HepG2 (cell line): ENCODE results near the gene FAM219B. TPM values are rescaled to one million over a fixed set of nuclear protein-coding genes. Genes with fewer than 3 reads are reported as not detected.

Source experiments
- ATAC-seq: fragments of 200-7000 bp; cut with Tn5 transposase; 3 replicates; pipeline ENCODE4 v1.9.1; 2020; ENCODE audit warnings: mild to moderate bottlenecking, moderate library complexity
- BruUV-seq: library from RNA; stranded (reverse); fragments of 400-500 nt; replicated peaks from 2 replicates; lab custom pipeline; 2021; lab: Mats Ljungman, UMichigan
- CTCF ChIA-PET: fragments of 300-600 bp; formaldehyde crosslinking; extraction: SDS; loops from one replicate; lab custom pipeline; 2021; ENCODE audit warnings: low total read pairs, inconsistent platforms, low intra/inter-chr PET ratio; lab: Yijun Ruan, JAX
- POLR2A ChIA-PET: fragments of 350-600 bp; sonication (Branson Sonifier 250); formaldehyde crosslinking; loops from one replicate; lab custom pipeline; 2020; ENCODE audit warnings: antibody characterized with exemption, inconsistent platforms; lab: Yijun Ruan, JAX
- DNase-seq: peaks from one replicate; pipeline ENCODE4 v3.0.0-alpha.2; 2015; ENCODE audit warnings: low spot score
- FAIRE-seq: peaks from 3 replicates; lab custom pipeline; 2011; peaks lifted over from hg19 to GRCh38; lab: Jason Lieb, UNC
- H2AFZ ChIP-seq: one replicate; pipeline ENCODE4 v1.6.1; 2011; ENCODE audit warnings: low read length, inconsistent platforms
- H3K27ac ChIP-seq: fragments of 300-600 bp; 3 replicates; pipeline ENCODE4 v1.8.0; 2011; ENCODE audit warnings: mixed run types, mild to moderate bottlenecking, mixed read lengths, low read length, inconsistent platforms; ENCODE audit not compliant: insufficient read depth; ENCODE audit errors: extremely low read length
- H3K27me3 ChIP-seq, 2 experiments: fragments of 200-600 bp in 1 of 2; 2 replicates in 1 of 2; 3 replicates in 1 of 2; pipeline versions ENCODE4 v1.6.0 to v1.8.0; 2011; ENCODE audit warnings: low read length in 2 of 2, mild to moderate bottlenecking in 2 of 2, moderate library complexity in 2 of 2, inconsistent platforms in 1 of 2; ENCODE audit not compliant: insufficient read depth in 2 of 2, control insufficient read depth in 1 of 2
- H3K36me3 ChIP-seq, 2 experiments: fragments of 200-600 bp in 1 of 2; replicated peaks in 1 of 2; 2 replicates in 1 of 2; 3 replicates in 1 of 2; pipeline versions ENCODE4 v1.5.1 to v1.8.0; 2011; ENCODE audit warnings: low read length in 2 of 2, inconsistent platforms in 1 of 2; ENCODE audit not compliant: insufficient read depth in 2 of 2, control insufficient read depth in 1 of 2
- H3K4me1 ChIP-seq: 2 replicates; pipeline ENCODE4 v1.5.1; 2012; ENCODE audit warnings: low read length, inconsistent platforms; ENCODE audit not compliant: insufficient read depth
- H3K4me2 ChIP-seq: 2 replicates; pipeline ENCODE4 v1.6.0; 2011; ENCODE audit warnings: low read depth, low read length, inconsistent platforms
- H3K4me3 ChIP-seq, 3 experiments: fragments of 200-600 bp in 1 of 3; sonication (generic), shearing (Covaris generic) in 1 of 3; replicated peaks in 1 of 3; 2 replicates each; pipeline ENCODE4 v1.5.1; 2011 to 2016; ENCODE audit warnings: low read length in 3 of 3, inconsistent platforms in 2 of 3, low read depth in 2 of 3, mild to moderate bottlenecking in 2 of 3, control low read depth in 1 of 3, mixed read lengths in 1 of 3; ENCODE audit not compliant: insufficient read depth in 1 of 3
- H3K79me2 ChIP-seq: one replicate; pipeline ENCODE4 v1.6.1; 2011; ENCODE audit warnings: low read length, inconsistent platforms; ENCODE audit not compliant: insufficient read depth
- H3K9ac ChIP-seq: 2 replicates; pipeline ENCODE4 v1.6.0; 2011; ENCODE audit warnings: mild to moderate bottlenecking, low read depth, low read length, inconsistent platforms; ENCODE audit not compliant: insufficient read depth
- H3K9me3 ChIP-seq: 2 replicates; pipeline ENCODE4 v1.5.1; 2012; ENCODE audit warnings: mild to moderate bottlenecking, low read length
- H4K20me1 ChIP-seq: 2 replicates; pipeline ENCODE4 v1.6.0; 2011; ENCODE audit warnings: inconsistent platforms, mild to moderate bottlenecking, low read length, moderate library complexity; ENCODE audit not compliant: insufficient read depth
- ATF7-NPFF ChIP-seq: sonication (generic); formaldehyde crosslinking; IDR thresholded peaks from 2 replicates; pipeline ENCODE4 v1.8.1; 2023; ENCODE audit warnings: mild to moderate bottlenecking, low read depth, missing genetic modification reagents, moderate library complexity
- FOSL2 ChIP-seq: sonication (generic); formaldehyde crosslinking; IDR thresholded peaks from 2 replicates; pipeline ENCODE4 v1.4.0; 2020; ENCODE audit warnings: missing genetic modification reagents
- KDM5A ChIP-seq: fragments of 200-600 bp; sonication (generic); IDR thresholded peaks from 2 replicates; pipeline ENCODE4 v1.7.0; 2018; ENCODE audit warnings: antibody characterized with exemption, mild to moderate bottlenecking, low read length, borderline replicate concordance
- ZNF839 ChIP-seq: sonication (generic); formaldehyde crosslinking; IDR thresholded peaks from 2 replicates; pipeline ENCODE4 v1.4.0; 2020; ENCODE audit warnings: missing genetic modification reagents, mild to moderate bottlenecking, borderline replicate concordance
- ZNF879 ChIP-seq: sonication (generic); formaldehyde crosslinking; IDR thresholded peaks from 2 replicates; pipeline ENCODE4 v1.8.1; 2023; ENCODE audit warnings: missing genetic modification reagents
- WGBS: methylation state at CpG from one replicate; pipeline ENCODE4 v1.1.6; 2017; ENCODE audit warnings: low lambda C conversion rate; 5-methylcytosine and 5-hydroxymethylcytosine counted together
- in situ Hi-C: cut with HindIII; loops from 2 replicates; pipeline ENCODE4 v1.10.0; 2017; ENCODE audit warnings: low pct_unique_long_range_greater_than_20kb; ENCODE audit not compliant: extremely low pct_ligation_motif_present
- intact Hi-C: fragments of 100-400 bp; cut with micrococcal nuclease; formaldehyde crosslinking; loops from one replicate; pipeline ENCODE4 v1.10.0; 2022; ENCODE audit not compliant: unreplicated experiment
- polyA plus RNA-seq, 8 experiments: library from polyadenylated mRNA; depleted of rRNA in 3 of 8; stranded (reverse) in 7 of 8; unstranded in 1 of 8; fragments of >200 nt; fragmentation: Illumina TruSeq in 4 of 8; extraction: Trizol in 4 of 8; gene quantifications; 2 replicates each; pipeline versions ENCODE4 v1.2.1 to v1.2.3, GENCODE V29; 2011 to 2016; ENCODE audit warnings: low read depth in 4 of 8, missing spikeins in 1 of 8, mixed read lengths in 1 of 8; ENCODE audit not compliant: insufficient read depth in 1 of 8
- total RNA-seq, 5 experiments: library from RNA; depleted of rRNA; stranded (reverse); fragments of >200 nt; fragmentation: Illumina TruSeq; extraction: Trizol; gene quantifications; 2 replicates each; pipeline ENCODE4 v1.2.3, GENCODE V29; 2016; ENCODE audit warnings: low read depth in 1 of 5
- TF ChIP-seq, protein P1 (sequence below): sonication (generic); formaldehyde crosslinking; IDR thresholded peaks from 2 replicates; pipeline ENCODE4 v1.5.1; 2020; ENCODE audit warnings: mild to moderate bottlenecking, missing genetic modification reagents, moderate library complexity
- TF ChIP-seq, protein P2 (sequence below): sonication (generic); formaldehyde crosslinking; IDR thresholded peaks from 2 replicates; pipeline ENCODE4 v1.8.0; 2022; ENCODE audit warnings: mild to moderate bottlenecking, missing genetic modification reagents, moderate library complexity

Gene FAM219B
- total and polyA plus RNA-seq, 2 of the 13 experiments (the other 11 are each of a cell fraction or from before 2014, with no cell fraction given): 36.6 to 50.2 TPM

GRCh38 chr15:74908635-74909034 lies 2.0 kb upstream of the FAM219B start (continued):
- TF ChIP-seq FOSL2 (no peak), ATF7-NPFF (no peak)
- TF ChIP-seq, all 625 proteins: peak for 0

GRCh38 chr15:74907163-74907870 lies 666 bp upstream of the FAM219B start:
- DNase-seq (no peak), FAIRE-seq (no peak), ATAC-seq (peak; percentile 43)
- H2AFZ ChIP-seq: peak overlapping the region; percentile 33
- no peaks in the 10 kb centered on the region for H3K9me3 ChIP-seq
- WGBS: 35% methylated on average over 8 of the region's 8 CpGs
- BruUV-seq: TSS peak; percentile 79
- TF ChIP-seq, protein P1, sequence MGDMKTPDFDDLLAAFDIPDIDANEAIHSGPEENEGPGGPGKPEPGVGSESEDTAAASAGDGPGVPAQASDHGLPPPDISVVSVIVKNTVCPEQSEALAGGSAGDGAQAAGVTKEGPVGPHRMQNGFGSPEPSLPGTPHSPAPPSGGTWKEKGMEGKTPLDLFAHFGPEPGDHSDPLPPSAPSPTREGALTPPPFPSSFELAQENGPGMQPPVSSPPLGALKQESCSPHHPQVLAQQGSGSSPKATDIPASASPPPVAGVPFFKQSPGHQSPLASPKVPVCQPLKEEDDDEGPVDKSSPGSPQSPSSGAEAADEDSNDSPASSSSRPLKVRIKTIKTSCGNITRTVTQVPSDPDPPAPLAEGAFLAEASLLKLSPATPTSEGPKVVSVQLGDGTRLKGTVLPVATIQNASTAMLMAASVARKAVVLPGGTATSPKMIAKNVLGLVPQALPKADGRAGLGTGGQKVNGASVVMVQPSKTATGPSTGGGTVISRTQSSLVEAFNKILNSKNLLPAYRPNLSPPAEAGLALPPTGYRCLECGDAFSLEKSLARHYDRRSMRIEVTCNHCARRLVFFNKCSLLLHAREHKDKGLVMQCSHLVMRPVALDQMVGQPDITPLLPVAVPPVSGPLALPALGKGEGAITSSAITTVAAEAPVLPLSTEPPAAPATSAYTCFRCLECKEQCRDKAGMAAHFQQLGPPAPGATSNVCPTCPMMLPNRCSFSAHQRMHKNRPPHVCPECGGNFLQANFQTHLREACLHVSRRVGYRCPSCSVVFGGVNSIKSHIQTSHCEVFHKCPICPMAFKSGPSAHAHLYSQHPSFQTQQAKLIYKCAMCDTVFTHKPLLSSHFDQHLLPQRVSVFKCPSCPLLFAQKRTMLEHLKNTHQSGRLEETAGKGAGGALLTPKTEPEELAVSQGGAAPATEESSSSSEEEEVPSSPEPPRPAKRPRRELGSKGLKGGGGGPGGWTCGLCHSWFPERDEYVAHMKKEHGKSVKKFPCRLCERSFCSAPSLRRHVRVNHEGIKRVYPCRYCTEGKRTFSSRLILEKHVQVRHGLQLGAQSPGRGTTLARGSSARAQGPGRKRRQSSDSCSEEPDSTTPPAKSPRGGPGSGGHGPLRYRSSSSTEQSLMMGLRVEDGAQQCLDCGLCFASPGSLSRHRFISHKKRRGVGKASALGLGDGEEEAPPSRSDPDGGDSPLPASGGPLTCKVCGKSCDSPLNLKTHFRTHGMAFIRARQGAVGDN (CRISPR knock-in tag): peak; percentile 24; the same call in 1 of the 2 replicates
- 0 out of 2 replicates have a peak, but pooled peaks have one; percentile 18 for TF ChIP-seq KDM5A
- TF ChIP-seq, protein P2, sequence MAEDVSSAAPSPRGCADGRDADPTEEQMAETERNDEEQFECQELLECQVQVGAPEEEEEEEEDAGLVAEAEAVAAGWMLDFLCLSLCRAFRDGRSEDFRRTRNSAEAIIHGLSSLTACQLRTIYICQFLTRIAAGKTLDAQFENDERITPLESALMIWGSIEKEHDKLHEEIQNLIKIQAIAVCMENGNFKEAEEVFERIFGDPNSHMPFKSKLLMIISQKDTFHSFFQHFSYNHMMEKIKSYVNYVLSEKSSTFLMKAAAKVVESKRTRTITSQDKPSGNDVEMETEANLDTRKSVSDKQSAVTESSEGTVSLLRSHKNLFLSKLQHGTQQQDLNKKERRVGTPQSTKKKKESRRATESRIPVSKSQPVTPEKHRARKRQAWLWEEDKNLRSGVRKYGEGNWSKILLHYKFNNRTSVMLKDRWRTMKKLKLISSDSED: no peak
- no peak for TF ChIP-seq ZNF839 (CRISPR knock-in tag)
- 0 out of 2 replicates have a peak, but pooled peaks have one; percentile 36 for TF ChIP-seq ZNF879 (CRISPR knock-in tag)
- H4K20me1 ChIP-seq: no peaks in the 10 kb centered on the region
- peaks cover 11 to 30% of the 10 kb centered on the region in 2 experiments for H3K36me3 ChIP-seq
- ChIA-PET POLR2A (interaction anchor here (0.6 to 2.5 kb wide), 21 partner anchors 8 to 138 kb away, joined by 3 to 28 read pairs (median 4); partner anchors contain the start of genes COX5A, MPI, PPCDC and SCAMP5), CTCF (no interaction called here)
- peaks cover 27% of the 10 kb centered on the region for H3K4me1 ChIP-seq
- peak overlapping the region; percentile 77 for H3K9ac ChIP-seq
- H3K27me3 ChIP-seq: no peaks in the 10 kb centered on the region; a peak in 1 of 5 replicates
- in situ Hi-C loops: no loop called here
- peak overlapping the region; percentile 76 for H3K27ac ChIP-seq
- peak overlapping the region; percentile 93 for H3K4me2 ChIP-seq
- H3K79me2 ChIP-seq: peaks cover 16% of the 10 kb centered on the region
- H3K4me3 ChIP-seq: peak overlapping the region; percentile 85 to 91 (median 88)
- intact Hi-C loops: loop anchor here (5.0 kb wide), 1 partner anchor 45 kb away; no protein-coding TSS in a partner anchor
